K562 (cell line): ENCODE measurements around the gene KDM2A. TPM values are rescaled to one million over a fixed set of nuclear protein-coding genes. Genes with fewer than 3 reads are reported as not detected.

Experiments used
- CBX3 ChIP-seq, 2 experiments: IDR thresholded peaks; 1 replicate in 1 of 2; 2 replicates in 1 of 2; pipeline ENCODE4 v1.6.1; 2012; ENCODE audit warnings: inconsistent platforms in 2 of 2, low read length in 2 of 2, borderline replicate concordance in 1 of 2, control low read depth in 1 of 2
- KAT7 ChIP-seq: sonication (generic); formaldehyde crosslinking; IDR thresholded peaks from 2 replicates; pipeline ENCODE4 v1.8.0; 2022; ENCODE audit warnings: missing genetic modification reagents, mild to moderate bottlenecking, borderline replicate concordance
- ZBED1 ChIP-seq: IDR thresholded peaks from 2 replicates; pipeline ENCODE4 v1.6.1; 2014
- ZNF589 ChIP-seq: fragments of 200-800 bp; sonication (Bioruptor generic); IDR thresholded peaks from 2 replicates; pipeline ENCODE4 v1.6.1; 2016; ENCODE audit warnings: low read depth, missing genetic modification characterization, missing compliant biosample characterization
- polyA plus RNA-seq, 8 experiments: library from polyadenylated mRNA; depleted of rRNA in 4 of 8; stranded (reverse) in 5 of 8; unstranded in 3 of 8; fragments of >200 nt; fragmentation: Nextera tagmentation in 2 of 8; fragmentation: Illumina TruSeq in 1 of 8; extraction: Ambion mirVana in 2 of 8; extraction: Trizol in 1 of 8; gene quantifications; 2 replicates each; pipeline versions ENCODE4 v1.2.1 to v1.2.3, GENCODE V29; 2011 to 2014; ENCODE audit warnings: inconsistent platforms in 1 of 8, missing spikeins in 1 of 8
- total RNA-seq, 7 experiments: library from RNA; depleted of rRNA in 6 of 7; stranded (reverse); fragments of >200 nt in 6 of 7; fragmentation: Illumina TruSeq in 2 of 7; extraction: Trizol in 2 of 7; gene quantifications; 2 replicates each; pipeline versions ENCODE4 v1.2.1 to v1.2.3, GENCODE V29; 2011 to 2021; ENCODE audit warnings: low replicate concordance in 1 of 7
- TF ChIP-seq, protein P1 (sequence below): fragments of 450-650 bp; IDR thresholded peaks from 2 replicates; pipeline ENCODE4 v1.6.1; 2016; ENCODE audit warnings: mild to moderate bottlenecking, moderate library complexity
- TF ChIP-seq, protein P2 (sequence below), 3 experiments: fragments of 200-800 bp in 1 of 3; sonication (Bioruptor generic) in 1 of 3; sonication (generic) in 1 of 3; formaldehyde crosslinking in 1 of 3; IDR thresholded peaks; 2 replicates each; pipeline versions ENCODE4 v1.6.1 to v1.8.0; 2016 to 2022; ENCODE audit warnings: mild to moderate bottlenecking in 2 of 3, missing compliant biosample characterization in 2 of 3, missing genetic modification characterization in 2 of 3, missing genetic modification reagents in 1 of 3
- TF ChIP-seq, protein P3 (sequence below): sonication (generic); formaldehyde crosslinking; IDR thresholded peaks from 2 replicates; pipeline ENCODE4 v1.8.1; 2023; ENCODE audit warnings: mild to moderate bottlenecking, missing genetic modification reagents
- TF ChIP-seq, protein P4 (sequence below): IDR thresholded peaks from 2 replicates; pipeline ENCODE4 v1.6.1; 2016; ENCODE audit warnings: missing genetic modification characterization, missing compliant biosample characterization

KDM2A gene
- total and polyA plus RNA-seq, 9 of the 15 experiments (the other 6 are each of a cell fraction or from before 2014, with no cell fraction given), result 5.0 to 39.3 (median 21.3) TPM

DNA sequence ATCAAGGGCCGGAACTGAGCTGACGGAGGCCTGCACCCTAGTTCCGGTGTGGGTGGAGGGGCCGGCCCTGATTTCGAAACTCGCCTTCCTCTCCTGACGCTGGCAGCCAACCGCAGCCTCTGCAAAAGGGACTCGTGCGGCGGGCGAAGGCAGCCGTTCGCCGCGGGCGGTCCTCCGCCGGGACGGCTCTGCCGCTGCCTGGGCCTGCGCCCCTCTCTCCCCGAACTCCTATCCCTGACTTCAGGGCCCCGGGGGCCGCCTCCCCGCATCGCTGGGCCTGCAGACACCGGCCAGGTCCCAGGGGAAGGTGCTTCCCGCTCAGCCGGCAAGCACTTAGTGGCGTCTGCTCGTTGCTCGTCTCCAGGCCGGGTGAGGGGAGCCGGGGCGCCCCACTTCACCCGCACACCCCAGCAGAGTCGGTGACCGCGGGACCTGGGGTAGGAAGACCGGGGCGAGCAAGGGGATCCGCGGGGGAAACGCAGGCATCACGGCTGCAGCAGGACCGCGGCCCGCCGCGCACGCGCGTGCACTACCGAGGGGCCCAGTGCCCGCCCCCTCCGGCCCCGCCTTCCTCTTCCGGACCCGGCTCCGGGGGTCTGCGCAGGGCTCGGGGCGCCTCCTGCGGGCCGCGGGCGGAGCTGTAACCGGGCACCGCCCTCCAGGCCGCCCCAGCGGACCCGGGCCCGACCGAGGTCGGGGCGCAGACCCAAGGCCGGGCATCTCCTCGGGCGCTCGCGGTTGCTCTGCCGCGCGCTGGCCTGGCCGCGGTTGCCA is 169.6 kb downstream of the KDM2A start (continued):
- TF ChIP-seq, protein P1, sequence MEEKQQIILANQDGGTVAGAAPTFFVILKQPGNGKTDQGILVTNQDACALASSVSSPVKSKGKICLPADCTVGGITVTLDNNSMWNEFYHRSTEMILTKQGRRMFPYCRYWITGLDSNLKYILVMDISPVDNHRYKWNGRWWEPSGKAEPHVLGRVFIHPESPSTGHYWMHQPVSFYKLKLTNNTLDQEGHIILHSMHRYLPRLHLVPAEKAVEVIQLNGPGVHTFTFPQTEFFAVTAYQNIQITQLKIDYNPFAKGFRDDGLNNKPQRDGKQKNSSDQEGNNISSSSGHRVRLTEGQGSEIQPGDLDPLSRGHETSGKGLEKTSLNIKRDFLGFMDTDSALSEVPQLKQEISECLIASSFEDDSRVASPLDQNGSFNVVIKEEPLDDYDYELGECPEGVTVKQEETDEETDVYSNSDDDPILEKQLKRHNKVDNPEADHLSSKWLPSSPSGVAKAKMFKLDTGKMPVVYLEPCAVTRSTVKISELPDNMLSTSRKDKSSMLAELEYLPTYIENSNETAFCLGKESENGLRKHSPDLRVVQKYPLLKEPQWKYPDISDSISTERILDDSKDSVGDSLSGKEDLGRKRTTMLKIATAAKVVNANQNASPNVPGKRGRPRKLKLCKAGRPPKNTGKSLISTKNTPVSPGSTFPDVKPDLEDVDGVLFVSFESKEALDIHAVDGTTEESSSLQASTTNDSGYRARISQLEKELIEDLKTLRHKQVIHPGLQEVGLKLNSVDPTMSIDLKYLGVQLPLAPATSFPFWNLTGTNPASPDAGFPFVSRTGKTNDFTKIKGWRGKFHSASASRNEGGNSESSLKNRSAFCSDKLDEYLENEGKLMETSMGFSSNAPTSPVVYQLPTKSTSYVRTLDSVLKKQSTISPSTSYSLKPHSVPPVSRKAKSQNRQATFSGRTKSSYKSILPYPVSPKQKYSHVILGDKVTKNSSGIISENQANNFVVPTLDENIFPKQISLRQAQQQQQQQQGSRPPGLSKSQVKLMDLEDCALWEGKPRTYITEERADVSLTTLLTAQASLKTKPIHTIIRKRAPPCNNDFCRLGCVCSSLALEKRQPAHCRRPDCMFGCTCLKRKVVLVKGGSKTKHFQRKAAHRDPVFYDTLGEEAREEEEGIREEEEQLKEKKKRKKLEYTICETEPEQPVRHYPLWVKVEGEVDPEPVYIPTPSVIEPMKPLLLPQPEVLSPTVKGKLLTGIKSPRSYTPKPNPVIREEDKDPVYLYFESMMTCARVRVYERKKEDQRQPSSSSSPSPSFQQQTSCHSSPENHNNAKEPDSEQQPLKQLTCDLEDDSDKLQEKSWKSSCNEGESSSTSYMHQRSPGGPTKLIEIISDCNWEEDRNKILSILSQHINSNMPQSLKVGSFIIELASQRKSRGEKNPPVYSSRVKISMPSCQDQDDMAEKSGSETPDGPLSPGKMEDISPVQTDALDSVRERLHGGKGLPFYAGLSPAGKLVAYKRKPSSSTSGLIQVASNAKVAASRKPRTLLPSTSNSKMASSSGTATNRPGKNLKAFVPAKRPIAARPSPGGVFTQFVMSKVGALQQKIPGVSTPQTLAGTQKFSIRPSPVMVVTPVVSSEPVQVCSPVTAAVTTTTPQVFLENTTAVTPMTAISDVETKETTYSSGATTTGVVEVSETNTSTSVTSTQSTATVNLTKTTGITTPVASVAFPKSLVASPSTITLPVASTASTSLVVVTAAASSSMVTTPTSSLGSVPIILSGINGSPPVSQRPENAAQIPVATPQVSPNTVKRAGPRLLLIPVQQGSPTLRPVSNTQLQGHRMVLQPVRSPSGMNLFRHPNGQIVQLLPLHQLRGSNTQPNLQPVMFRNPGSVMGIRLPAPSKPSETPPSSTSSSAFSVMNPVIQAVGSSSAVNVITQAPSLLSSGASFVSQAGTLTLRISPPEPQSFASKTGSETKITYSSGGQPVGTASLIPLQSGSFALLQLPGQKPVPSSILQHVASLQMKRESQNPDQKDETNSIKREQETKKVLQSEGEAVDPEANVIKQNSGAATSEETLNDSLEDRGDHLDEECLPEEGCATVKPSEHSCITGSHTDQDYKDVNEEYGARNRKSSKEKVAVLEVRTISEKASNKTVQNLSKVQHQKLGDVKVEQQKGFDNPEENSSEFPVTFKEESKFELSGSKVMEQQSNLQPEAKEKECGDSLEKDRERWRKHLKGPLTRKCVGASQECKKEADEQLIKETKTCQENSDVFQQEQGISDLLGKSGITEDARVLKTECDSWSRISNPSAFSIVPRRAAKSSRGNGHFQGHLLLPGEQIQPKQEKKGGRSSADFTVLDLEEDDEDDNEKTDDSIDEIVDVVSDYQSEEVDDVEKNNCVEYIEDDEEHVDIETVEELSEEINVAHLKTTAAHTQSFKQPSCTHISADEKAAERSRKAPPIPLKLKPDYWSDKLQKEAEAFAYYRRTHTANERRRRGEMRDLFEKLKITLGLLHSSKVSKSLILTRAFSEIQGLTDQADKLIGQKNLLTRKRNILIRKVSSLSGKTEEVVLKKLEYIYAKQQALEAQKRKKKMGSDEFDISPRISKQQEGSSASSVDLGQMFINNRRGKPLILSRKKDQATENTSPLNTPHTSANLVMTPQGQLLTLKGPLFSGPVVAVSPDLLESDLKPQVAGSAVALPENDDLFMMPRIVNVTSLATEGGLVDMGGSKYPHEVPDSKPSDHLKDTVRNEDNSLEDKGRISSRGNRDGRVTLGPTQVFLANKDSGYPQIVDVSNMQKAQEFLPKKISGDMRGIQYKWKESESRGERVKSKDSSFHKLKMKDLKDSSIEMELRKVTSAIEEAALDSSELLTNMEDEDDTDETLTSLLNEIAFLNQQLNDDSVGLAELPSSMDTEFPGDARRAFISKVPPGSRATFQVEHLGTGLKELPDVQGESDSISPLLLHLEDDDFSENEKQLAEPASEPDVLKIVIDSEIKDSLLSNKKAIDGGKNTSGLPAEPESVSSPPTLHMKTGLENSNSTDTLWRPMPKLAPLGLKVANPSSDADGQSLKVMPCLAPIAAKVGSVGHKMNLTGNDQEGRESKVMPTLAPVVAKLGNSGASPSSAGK, result peak; percentile 90
- no peak for TF ChIP-seq ZNF589
- TF ChIP-seq, protein P2, sequence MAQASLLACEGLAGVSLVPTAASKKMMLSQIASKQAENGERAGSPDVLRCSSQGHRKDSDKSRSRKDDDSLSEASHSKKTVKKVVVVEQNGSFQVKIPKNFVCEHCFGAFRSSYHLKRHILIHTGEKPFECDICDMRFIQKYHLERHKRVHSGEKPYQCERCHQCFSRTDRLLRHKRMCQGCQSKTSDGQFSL (CRISPR knock-in tag; IDR thresholded peaks at IDR 0.05), result no peak
- TF ChIP-seq, protein P2 (tag; IDR thresholded peaks at IDR 0.05), result no peak; a peak in 1 of 4 replicates
- TF ChIP-seq, protein P3, sequence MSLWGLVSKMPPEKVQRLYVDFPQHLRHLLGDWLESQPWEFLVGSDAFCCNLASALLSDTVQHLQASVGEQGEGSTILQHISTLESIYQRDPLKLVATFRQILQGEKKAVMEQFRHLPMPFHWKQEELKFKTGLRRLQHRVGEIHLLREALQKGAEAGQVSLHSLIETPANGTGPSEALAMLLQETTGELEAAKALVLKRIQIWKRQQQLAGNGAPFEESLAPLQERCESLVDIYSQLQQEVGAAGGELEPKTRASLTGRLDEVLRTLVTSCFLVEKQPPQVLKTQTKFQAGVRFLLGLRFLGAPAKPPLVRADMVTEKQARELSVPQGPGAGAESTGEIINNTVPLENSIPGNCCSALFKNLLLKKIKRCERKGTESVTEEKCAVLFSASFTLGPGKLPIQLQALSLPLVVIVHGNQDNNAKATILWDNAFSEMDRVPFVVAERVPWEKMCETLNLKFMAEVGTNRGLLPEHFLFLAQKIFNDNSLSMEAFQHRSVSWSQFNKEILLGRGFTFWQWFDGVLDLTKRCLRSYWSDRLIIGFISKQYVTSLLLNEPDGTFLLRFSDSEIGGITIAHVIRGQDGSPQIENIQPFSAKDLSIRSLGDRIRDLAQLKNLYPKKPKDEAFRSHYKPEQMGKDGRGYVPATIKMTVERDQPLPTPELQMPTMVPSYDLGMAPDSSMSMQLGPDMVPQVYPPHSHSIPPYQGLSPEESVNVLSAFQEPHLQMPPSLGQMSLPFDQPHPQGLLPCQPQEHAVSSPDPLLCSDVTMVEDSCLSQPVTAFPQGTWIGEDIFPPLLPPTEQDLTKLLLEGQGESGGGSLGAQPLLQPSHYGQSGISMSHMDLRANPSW, result peak; percentile 97
- TF ChIP-seq, protein P4, sequence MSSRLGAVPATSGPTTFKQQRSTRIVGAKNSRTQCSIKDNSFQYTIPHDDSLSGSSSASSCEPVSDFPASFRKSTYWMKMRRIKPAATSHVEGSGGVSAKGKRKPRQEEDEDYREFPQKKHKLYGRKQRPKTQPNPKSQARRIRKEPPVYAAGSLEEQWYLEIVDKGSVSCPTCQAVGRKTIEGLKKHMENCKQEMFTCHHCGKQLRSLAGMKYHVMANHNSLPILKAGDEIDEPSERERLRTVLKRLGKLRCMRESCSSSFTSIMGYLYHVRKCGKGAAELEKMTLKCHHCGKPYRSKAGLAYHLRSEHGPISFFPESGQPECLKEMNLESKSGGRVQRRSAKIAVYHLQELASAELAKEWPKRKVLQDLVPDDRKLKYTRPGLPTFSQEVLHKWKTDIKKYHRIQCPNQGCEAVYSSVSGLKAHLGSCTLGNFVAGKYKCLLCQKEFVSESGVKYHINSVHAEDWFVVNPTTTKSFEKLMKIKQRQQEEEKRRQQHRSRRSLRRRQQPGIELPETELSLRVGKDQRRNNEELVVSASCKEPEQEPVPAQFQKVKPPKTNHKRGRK, result no peak
- TF ChIP-seq ZBED1, result no peak
- peak in 1 of 2 experiments; percentile 64; a peak in 1 of 3 replicates for TF ChIP-seq CBX3 (IDR thresholded peaks at IDR 0.05; ENCODE audit: borderline replicate concordance in 1 of 2, low read length in 2 of 2)
- TF ChIP-seq KAT7, result no peak
